Stimulated activated CD4-positive, alpha-beta T cell treated with anti-CD3 and anti-CD28 coated beads, Interleukin-2, amount 100 ng/mL, for 48 hours (primary cell): ENCODE measurements around the gene ZBTB33.

Experiments used
- DNase-seq, 2 donors: peaks; one replicate each; pipeline ENCODE4 v3.0.0-alpha.2; 2020

Gene ZBTB33, protein sequence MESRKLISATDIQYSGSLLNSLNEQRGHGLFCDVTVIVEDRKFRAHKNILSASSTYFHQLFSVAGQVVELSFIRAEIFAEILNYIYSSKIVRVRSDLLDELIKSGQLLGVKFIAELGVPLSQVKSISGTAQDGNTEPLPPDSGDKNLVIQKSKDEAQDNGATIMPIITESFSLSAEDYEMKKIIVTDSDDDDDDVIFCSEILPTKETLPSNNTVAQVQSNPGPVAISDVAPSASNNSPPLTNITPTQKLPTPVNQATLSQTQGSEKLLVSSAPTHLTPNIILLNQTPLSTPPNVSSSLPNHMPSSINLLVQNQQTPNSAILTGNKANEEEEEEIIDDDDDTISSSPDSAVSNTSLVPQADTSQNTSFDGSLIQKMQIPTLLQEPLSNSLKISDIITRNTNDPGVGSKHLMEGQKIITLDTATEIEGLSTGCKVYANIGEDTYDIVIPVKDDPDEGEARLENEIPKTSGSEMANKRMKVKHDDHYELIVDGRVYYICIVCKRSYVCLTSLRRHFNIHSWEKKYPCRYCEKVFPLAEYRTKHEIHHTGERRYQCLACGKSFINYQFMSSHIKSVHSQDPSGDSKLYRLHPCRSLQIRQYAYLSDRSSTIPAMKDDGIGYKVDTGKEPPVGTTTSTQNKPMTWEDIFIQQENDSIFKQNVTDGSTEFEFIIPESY

DNA sequence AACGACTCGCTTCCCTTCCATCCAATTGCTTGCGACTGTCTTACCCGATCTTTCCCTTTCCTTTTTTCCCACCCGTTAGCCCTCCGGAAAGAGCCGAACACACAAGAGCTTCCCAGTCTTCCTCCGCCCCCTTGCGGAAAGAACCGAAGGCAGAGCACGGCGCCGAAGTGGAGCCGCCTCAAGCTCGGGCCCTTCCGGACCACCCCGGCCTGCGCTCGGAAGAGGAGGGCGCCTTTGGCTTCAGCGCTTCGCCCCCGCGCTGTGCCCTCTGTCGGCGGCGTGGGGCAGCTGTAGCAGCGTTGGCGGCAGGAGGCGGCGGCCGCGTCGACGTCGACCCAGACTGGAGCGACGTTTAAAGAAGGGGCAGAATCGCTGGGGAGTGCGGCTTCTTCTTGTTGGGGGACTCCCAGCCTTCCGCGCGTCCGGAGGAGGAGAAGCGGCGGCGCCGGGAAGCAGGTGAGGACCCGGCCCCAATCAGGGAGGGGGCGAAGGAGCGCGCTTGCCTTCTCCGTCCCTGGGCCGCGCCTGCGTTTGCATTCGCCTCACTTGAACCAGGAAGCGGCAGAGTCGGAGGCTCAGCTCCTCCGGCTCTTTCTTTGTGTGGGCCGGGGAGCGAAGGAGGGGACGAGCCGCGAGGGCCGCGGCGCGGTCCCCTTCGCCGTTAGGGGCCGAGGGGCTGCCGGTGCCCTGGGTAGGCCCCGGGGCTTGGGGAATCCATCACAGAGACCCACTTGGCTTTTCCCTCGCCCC, at the start of gene ZBTB33:
ZBTB33 (plus strand) TSS at position 291 of the 750 bp plus-strand sequence. CDS start 2,604 bp downstream, outside the sequence.
- DNase-seq: peak; percentile 71 to 72

DNA sequence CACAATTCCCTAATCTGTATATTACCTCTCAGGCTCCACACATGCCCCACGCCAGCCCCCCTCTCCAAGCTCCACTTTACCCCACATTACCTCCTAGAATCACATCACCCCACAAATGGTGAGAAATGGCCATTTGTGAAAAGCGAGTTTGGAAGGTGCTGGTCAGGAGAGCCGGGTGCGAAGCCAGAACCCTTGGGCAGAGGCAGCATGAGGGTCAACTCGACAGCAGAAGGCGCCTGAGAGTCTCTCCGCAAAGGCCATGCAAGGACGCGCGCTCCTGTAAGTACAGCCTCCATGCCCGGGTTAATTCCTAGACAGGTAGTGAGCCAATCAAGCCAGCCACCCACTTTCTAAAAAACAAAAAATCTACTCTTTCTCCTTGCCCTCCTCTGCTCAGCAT, 49.8 kb upstream of the ZBTB33 start:
- DNase-seq: no peak

DNA sequence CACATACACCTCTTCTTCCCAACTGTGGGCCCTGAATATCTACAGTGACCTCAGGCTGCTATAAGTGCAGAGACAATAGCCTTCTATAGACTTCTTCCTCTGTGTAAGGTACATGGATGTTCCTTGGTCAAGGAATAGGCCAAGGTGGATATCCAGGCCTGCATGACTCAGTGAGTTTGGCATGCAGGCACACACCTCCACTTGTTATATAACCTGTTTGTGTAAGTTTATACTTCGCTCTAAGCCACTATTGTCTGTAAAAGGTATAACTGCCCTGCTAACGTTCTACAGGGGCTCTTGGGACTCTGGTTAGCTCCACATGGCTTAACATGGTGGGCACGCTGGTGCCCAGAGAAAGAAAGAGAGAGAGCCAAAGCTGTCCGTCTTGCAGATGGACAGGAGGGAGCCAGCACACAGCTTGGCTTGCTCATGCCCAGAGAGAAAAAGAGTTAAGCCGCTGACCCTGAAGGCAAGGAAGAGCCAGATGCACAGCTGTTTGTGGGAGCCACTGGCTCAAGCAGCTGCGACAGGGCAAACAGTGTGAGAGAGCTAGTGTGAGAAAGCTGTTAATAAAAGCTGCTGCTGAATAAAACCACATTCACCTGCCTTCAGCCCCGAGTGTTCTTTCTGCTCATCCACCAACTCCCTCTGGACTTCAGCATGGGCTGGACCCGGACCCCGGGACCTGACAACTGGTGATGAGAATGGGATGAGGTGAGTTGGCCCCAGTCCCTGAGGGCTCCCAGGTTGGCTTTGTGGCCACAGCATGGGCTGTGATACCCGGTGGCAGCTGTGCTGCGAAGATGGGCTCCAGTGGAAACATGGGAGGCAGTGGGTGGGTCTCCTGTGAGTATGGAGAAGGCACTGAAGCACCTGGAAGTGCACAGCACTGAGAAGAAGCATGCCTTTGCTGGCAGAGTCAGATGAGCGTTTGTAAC, 44.5 kb upstream of the ZBTB33 start:
- no peak for DNase-seq

DNA sequence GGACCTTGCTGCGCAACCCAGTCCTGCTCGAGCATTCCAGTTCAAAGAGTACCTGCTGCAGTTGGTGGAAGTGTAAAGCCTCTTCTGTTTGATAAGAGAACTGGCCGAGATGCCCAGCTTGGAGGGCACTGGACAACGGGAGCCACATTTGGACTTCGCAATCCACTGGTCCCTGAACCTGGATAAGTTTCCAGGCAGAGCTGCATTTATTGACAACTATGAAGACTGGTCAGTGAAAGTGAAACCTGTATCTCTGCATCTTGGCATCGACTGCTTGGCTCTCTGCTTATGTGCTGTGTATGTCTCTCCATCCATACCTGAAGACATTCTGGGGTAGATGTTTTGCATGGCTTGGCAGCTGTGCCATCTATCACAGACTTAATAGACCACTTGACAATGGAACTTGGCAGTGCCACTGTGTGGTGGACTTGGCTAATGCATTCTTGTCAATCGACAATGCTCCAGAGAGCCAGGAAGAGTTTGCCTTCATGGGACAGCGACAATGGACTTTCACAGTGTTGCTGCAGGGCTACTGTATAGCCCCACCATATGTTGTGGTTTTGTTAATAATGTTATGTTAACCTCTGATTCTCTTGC, 43.5 kb upstream of the ZBTB33 start:
- no peak for DNase-seq

DNA sequence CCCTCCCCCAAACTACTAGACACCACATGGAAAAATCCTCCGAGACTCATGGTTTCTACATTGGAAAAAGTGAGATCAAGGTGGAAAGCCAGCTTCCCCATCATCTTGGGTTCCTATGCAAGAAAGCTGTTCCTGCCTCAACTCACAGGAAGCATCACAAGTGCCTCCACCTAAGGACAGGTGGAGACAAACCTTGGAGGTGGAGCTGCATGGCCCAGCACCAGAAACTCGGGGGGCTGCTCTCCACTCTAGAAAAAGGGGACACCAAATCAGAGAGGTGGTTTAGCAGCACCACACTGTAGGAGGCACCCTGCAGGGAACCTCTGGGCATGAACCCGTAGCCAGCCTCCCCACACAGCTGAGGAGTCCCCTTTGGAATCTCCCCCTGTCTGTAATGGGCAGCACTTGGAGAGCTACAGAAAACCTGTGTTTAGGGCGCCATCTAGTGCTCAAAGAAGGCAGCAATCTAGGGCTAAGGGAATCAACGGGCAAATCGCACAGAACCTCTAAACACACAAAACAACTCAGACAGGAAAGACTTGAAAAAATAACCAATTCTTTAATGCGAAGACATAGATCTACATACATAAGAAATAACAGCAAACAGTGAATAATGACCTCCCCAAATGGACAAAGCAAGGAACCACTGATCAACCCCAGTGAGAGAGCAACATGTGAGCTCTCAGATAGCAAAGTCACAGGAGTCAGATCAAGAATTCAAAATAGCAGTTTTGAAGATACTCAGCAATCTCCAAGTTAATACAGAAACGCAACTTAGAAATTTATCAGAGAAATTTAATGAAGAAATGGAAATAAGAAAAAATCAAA, 37.0 kb upstream of the ZBTB33 start:
- DNase-seq: peak; percentile 47 to 59

DNA sequence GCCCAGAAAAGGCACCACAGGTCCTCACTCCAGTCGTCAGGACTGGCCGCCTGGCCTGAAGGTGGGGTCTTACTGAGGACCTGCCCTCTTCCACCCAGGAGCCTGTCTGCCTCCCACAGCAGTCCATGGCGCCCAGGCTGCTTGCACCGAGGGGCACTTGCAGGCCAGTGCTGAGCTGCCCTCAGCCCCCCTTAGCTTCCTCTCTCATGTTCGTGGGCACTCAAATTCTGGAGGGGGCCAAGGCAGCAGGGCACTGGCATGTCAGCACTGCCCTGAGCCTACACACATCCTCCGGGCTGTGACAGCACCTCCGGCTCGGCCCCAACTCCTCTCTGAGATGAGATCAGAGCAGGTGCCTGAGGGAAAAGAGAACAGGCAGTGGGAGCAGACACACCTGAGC, 27.2 kb upstream of the ZBTB33 start:
- no peak for DNase-seq

DNA sequence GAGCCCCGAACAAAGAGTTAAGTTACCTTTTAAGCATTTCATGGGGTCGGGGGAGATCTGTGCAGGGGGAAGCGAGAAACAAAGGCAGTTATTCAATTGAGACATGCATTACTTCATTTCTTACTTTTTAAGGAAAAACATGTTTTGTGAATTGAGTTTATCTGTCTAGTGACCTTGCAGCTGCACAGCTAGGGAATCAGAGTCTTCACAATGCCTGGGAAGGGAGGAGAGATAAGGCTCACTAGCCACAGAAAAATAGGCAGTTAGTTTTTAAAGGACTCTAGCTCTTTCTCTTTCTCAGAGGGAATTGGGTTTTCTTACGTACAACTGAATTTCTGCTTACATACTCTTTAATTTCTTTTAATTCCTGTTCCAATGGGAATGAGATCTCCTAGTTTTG, 26.2 kb upstream of the ZBTB33 start:
- DNase-seq: no peak

DNA sequence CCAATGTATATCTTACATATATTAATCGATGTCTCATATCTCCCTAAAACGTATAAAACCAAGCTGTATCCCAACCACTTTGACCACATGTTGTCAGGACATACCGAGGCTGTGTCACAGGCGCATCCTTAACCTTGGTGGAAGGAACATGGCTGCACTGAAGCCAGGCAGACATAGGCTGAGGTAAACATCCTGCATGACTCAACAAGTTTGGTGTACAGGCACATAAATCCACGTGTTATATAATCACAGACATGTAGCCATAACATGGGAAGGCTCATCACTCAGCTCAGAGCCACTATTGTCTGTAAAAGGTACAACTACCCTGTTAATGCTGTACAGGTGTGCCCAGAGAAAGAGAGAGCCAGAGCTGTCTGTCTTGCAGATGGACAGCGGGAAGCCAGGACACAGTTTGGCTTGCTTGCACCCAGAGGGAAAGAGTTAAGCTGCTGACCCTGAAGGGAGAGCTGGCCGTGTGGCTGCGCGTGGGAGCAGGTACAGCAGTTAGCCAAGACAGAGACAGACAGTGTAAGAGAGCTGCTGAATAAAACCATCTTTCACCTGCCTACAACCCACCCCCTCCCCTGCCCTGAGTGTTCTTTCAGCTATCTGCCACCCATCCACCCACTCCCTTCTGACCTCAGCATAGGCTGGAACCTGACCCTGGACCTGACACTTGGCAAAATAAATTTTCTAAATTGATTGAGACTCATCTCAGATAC, 22.3 kb upstream of the ZBTB33 start:
- DNase-seq: no peak

DNA sequence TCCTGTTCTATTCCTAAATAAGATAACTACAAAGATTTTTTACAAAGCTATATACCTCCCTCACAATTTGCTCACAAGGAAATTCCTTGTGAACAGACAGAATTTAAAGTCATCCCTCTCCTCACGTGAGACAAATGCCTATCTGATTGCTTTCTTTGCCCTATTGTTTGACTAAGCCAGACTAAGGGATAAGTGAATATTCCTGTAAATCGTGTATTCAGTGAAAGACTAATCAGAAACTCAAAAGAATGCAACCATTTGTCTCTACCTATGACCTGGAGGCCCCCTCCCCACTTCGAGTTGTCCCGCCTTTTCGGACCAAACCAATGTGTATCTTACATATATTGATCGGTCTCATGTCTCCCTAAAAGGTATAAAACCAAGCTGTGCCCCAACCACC, 15.3 kb upstream of the ZBTB33 start:
- DNase-seq: no peak

DNA sequence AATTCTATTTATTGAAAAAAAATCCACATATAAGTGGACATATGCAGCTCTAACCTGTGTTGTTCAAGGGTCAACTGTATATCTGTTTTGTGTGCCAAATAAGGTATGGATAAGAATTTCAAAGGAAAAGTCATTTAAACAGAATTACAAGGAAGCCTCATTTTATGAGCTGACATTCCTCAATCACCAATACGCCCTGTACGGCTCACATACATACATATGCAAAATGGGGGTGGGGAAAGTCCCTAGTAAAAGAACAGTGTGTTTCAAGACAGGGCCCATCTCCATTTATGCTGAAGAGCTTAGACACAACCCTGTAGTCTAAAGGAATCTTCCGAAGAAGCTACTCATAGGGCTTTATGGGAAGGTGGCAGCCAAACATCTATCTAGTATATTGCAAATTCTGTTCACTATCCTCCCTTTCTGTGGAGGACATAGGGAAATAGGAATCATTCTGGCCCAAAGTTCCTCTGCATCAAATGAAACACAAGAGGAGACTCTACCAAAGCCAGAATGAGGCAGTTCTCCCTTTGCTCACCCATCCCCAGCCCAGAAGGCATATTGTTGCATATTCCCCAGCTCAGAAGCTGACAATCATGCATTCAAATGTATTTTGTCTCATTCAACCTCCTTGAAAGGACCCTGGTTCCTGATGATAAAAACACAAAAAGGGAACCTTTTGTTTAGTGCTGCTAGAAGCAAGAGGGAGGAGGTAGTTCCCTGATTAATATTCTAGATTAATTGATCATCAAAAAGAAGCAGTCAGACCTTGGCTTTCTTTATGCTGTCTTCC, 13.7 kb upstream of the ZBTB33 start:
- no peak for DNase-seq

DNA sequence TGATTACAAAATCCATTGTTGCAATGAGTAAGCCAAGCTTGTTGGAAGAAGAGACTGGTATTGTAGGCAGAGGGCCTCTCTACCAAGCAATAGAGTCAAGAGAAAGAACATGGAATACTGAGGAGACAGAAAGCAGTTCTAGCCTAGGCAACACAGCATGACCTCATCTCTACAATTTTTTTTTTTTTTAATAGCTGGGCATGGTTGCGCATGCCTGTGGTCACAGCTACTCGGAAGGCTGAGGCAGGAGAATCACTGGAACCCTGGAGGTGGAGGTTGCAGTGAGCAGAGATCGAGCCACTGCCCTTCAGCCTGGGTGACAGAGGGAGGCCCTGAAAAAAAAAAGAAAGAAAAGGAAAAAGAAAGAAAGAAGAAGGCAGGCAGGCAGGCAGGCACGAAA, 11.7 kb upstream of the ZBTB33 start:
- no peak for DNase-seq

DNA sequence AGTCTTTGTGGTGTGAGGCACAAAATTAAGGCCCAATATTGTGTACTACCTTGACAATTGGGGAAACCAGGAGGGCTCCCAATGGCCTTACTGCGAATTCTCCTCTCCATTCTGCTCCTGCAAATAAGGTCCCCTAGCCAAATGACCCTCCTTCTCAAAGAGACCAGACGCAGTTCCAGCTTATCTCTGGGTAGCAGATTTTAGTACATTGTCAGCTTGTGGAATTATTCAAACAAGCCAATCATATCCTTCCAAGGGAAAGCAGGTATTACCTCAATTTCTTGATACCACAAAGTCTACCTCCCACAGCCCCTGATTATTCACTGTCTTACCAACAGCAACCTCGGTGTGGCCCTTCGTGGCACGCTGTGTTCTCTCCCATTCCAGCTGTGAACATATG, 7.8 kb upstream of the ZBTB33 start:
- no peak for DNase-seq

DNA sequence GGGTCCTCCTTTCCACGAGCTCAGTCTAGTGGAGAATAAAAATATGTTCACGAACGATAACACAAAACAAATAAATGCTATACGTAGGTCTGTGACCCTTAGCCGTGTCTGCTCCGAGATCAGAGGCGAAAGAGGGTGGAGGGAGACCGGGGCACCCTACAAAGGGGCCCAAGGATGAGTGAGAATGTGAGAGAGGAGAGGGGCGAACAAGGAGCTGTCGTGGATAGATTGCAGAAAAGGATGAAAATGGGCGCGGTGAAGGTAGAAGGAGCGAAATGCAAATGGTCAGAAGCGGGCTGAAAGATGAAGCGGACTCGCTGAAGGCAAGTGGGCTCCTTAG, 6.2 kb upstream of the ZBTB33 start:
- peak in 1 of 2 donors; percentile 1 for DNase-seq

DNA sequence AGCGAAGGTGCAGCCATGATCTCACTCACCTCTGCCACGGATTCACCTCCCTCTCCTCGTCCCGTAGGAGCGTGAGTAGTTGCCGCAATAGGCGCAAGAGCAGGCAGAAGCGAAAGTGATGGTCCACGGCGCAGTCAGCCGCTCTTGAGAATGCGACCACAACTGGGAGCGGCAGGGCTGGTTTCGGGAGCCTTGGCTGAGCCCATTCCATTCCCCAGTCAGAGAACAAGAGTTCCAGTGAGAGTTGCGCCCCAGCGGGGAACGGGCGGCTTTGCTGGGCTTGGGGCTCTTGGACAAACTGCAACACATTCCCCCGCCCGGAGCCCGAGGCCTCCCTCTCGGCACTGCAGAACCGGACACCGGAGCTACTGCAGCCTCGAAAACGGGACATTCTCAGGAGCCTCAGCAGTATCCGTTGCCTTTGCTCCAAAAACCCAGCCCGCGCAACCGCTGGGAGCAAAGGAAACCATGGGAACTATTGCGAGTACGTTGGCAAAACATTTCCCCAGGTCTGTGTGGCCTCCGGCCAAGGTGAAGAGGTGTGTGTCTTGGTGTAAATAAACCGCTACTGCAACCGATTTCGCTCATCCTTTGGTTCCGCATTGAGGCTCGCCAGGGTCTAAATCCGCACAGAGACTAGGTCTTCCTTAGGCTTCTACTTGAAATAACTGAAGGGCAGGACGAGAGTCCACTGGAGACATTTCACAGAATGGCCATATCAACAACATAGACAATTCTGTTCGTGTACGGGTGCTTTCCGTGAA, 5.7 kb upstream of the ZBTB33 start:
- DNase-seq: peak; percentile 40 to 46

DNA sequence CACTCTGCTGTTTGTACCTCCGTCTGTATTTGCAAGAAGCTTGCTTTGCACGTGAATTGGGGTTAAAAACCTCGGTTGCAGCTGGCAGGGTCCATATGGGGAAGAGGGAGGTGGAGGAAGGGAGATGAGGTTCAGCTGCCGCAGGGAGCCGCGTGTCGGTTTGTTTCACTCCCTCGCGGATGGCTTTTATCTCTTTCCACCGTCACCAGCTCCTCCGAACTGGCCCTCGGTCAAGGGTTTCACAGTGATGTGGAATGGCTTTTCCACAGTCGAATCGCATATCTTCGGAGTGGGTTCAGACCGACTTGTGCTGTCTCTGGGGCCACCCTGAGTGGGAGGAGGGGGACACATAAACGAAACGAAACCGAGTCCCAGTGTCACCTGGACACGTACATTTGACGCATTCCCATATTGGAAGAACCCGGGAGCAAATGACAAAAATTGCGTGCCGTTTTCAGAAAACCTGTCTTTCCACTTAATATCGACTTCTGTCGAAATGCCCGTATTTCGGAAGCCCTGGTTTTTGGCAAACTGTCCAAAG, 929 bp downstream of the ZBTB33 start:
- peak; percentile 4 to 11 for DNase-seq

DNA sequence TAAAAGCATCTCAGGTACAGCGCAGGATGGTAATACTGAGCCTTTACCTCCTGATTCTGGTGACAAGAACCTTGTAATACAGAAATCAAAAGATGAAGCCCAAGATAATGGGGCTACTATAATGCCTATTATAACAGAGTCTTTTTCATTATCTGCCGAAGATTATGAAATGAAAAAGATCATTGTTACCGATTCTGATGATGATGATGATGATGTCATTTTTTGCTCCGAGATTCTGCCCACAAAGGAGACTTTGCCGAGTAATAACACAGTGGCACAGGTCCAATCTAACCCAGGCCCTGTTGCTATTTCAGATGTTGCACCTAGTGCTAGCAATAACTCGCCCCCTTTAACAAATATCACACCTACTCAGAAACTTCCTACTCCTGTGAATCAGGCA, 3.2 kb downstream of the ZBTB33 start:
- DNase-seq: no peak

DNA sequence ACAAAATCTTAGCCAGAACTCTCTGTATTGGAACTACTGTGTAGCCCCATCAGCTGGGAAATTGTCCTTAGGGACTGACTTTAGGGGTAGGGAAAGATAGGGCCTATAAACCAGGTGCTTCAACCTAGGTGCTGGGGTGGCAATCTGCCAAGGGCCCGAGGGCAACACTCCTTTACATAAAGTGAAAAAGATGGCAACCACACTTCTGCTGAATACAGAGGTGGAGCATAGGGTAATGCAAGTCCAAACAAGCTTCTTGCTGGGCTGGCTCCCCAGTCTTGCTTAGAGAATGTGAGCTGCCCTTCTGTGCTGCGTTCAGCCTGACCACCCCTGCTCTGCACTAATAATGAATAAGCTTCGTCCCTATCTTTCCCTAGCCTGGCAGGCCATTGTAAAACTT, 9.8 kb downstream of the ZBTB33 start:
- DNase-seq: no peak

DNA sequence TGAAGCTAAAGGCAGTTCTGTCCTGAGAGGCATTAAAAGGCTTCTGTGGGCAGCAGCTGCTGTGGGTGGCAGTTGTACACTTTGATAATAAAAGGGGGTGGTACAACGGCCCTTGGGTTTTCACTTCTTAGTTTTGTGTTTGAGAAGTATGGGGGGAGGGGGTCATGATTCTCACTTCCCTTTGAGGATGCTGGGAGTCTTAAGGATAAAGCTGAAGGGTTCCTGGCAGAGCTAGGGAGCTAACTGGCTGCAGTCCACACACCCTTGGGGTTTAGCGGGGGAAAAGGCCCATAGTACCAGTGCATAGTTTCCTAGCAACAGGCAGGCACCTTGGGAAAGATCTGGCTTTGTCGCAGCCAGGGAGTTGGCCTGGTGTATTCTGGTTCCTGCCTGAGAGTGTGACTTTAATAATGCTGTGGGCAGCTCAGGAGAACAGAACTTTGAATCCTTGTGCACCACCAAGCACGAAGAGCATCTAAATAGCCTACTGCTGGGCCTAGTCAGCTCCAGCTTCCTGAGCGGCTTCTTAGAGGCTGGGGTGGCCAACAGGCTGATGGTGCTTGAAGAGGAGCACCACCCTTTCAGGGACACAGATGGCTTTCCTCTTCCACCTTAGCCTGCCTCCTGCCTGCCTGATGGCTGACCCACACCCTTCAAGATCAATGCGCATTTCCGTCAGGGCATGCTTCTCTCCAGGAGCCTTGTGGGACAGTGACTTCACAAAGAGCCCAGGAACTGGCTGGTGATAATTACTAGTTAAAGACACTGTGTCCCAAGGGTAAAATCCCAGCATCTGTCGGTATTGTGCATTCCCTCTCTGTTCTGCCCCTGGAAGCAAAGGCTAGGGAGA, 12.5 kb downstream of the ZBTB33 start:
- DNase-seq: no peak
